ENCODE data around the gene AADACL4.

- TF ChIP-seq EZH2phosphoT487 (IDR thresholded peaks at IDR 0.05; ENCODE audit: borderline replicate concordance, low read length) (no peak), CTCF (IDR thresholded peaks at IDR 0.05; ENCODE audit: low read depth, low read length, poor library complexity, severe bottlenecking) (no peak)
These were observed 34.5 kb downstream of the AADACL4 start for GRCh38 chr1:12678350-12678749.
